GM23338 (cell line): ENCODE results near the gene ZNF865. TPM values are rescaled to one million over a fixed set of nuclear protein-coding genes. Genes with fewer than 3 reads are reported as not detected.

ENCODE experiments used
- ATAC-seq: fragments of 200-7000 bp; cut with Tn5 transposase; 3 replicates; pipeline ENCODE4 v1.9.1; 2020
- DNase-seq: peaks from one replicate; pipeline ENCODE4 v3.0.0-alpha.2; 2015; ENCODE audit warnings: low spot score
- H2AFZ ChIP-seq: fragments of 200-600 bp; sonication (generic); 2 replicates; pipeline ENCODE4 v1.8.0; 2016; ENCODE audit warnings: antibody characterized with exemption, mild to moderate bottlenecking, moderate library complexity
- H3F3A ChIP-seq: fragments of 200-600 bp; sonication (generic); replicated peaks from 2 replicates; pipeline ENCODE4 v1.8.0; 2017; ENCODE audit warnings: antibody characterized with exemption, mixed run types, low read depth
- H3K27ac ChIP-seq: fragments of 200-600 bp; sonication (generic); 2 replicates; pipeline ENCODE4 v1.6.1; 2016; ENCODE audit warnings: low read depth
- H3K27me3 ChIP-seq: fragments of 200-600 bp; sonication (generic); 2 replicates; pipeline ENCODE4 v1.8.0; 2016; ENCODE audit warnings: mild to moderate bottlenecking, mixed run types, moderate library complexity; ENCODE audit not compliant: insufficient read depth
- H3K36me3 ChIP-seq: fragments of 200-600 bp; sonication (generic); 2 replicates; pipeline ENCODE4 v1.8.0; 2016; ENCODE audit warnings: mild to moderate bottlenecking; ENCODE audit not compliant: insufficient read depth
- H3K4me1 ChIP-seq: fragments of 200-600 bp; sonication (generic); 2 replicates; pipeline ENCODE4 v1.8.0; 2016; ENCODE audit warnings: mild to moderate bottlenecking, moderate library complexity; ENCODE audit not compliant: insufficient read depth
- H3K4me2 ChIP-seq: fragments of 200-600 bp; sonication (generic); 2 replicates; pipeline ENCODE4 v1.7.1; 2017; ENCODE audit warnings: mixed run types
- H3K4me3 ChIP-seq: fragments of 200-600 bp; sonication (generic); 2 replicates; pipeline ENCODE4 v1.6.1; 2016; ENCODE audit warnings: mixed run types
- H3K79me2 ChIP-seq: fragments of 200-600 bp; sonication (generic); replicated peaks from 2 replicates; pipeline ENCODE4 v1.8.0; 2017; ENCODE audit warnings: mild to moderate bottlenecking; ENCODE audit not compliant: insufficient read depth
- H3K9me2 ChIP-seq: fragments of 200-600 bp; sonication (generic); 2 replicates; pipeline ENCODE4 v1.8.0; 2017; ENCODE audit not compliant: insufficient read depth
- H4K20me1 ChIP-seq: fragments of 200-600 bp; sonication (generic); replicated peaks from 2 replicates; pipeline ENCODE4 v1.8.0; 2017; ENCODE audit warnings: mild to moderate bottlenecking; ENCODE audit not compliant: insufficient read depth
- H3K27ac Mint-ChIP-seq: 2 replicates; pipeline ENCODE4 v1.8.0; 2020; ENCODE audit warnings: inconsistent platforms, mild to moderate bottlenecking, moderate library complexity, mixed read lengths
- H3K27me3 Mint-ChIP-seq: 3 replicates; pipeline ENCODE4 v1.8.0; 2022; ENCODE audit warnings: low read depth, mild to moderate bottlenecking, moderate library complexity, mixed read lengths, inconsistent platforms; ENCODE audit not compliant: insufficient read depth, poor library complexity
- H3K36me3 Mint-ChIP-seq: 3 replicates; pipeline ENCODE4 v1.8.0; 2021; ENCODE audit warnings: low read depth, mild to moderate bottlenecking, inconsistent platforms, moderate library complexity, mixed read lengths
- H3K4me1 Mint-ChIP-seq: 3 replicates; pipeline ENCODE4 v1.8.0; 2020; ENCODE audit warnings: mild to moderate bottlenecking, inconsistent platforms, mixed read lengths
- H3K4me3 Mint-ChIP-seq: 3 replicates; pipeline ENCODE4 v1.8.0; 2021; ENCODE audit warnings: moderate library complexity, mild to moderate bottlenecking, inconsistent platforms, mixed read lengths
- H3K9me3 Mint-ChIP-seq: 3 replicates; pipeline ENCODE4 v1.8.0; 2020; ENCODE audit warnings: moderate library complexity, mild to moderate bottlenecking, inconsistent platforms, mixed read lengths
- EZH2phosphoT487 ChIP-seq: fragments of 200-600 bp; sonication (generic); IDR thresholded peaks from one replicate; pipeline ENCODE4 v1.8.1; 2018; ENCODE audit warnings: antibody characterized with exemption; ENCODE audit not compliant: unreplicated experiment
- JUNB ChIP-seq: IDR thresholded peaks from one replicate; pipeline ENCODE4 v1.6.1; 2016; ENCODE audit warnings: antibody characterized with exemption; ENCODE audit not compliant: unreplicated experiment
- NANOG ChIP-seq: IDR thresholded peaks from 2 replicates; pipeline ENCODE4 v1.6.1; 2016; ENCODE audit warnings: antibody characterized with exemption, borderline replicate concordance
- POLR2AphosphoS5 ChIP-seq: IDR thresholded peaks from 2 replicates; pipeline ENCODE4 v1.6.1; 2016; ENCODE audit warnings: antibody characterized with exemption, low read depth
- STAT1 ChIP-seq: IDR thresholded peaks from one replicate; pipeline ENCODE4 v1.6.1; 2016; ENCODE audit warnings: antibody characterized with exemption; ENCODE audit not compliant: unreplicated experiment
- ZNF331 ChIP-seq: fragments of 250-450 bp; sonication (Bioruptor Pico); IDR thresholded peaks from 2 replicates; pipeline ENCODE4 v1.5.0; 2020; ENCODE audit warnings: low read depth, mild to moderate bottlenecking, moderate library complexity
- polyA plus RNA-seq: library from polyadenylated mRNA; unstranded; fragments of >200 nt; fragmentation: Nextera tagmentation; extraction: Ambion mirVana; gene quantifications from 2 replicates; pipeline ENCODE4 v1.2.1, GENCODE V29; 2016
- total RNA-seq: library from RNA; depleted of rRNA; stranded (reverse); fragments of >200 nt; shearing (Covaris generic); gene quantifications from 2 replicates; pipeline ENCODE4 v1.2.3, GENCODE V29; 2014
- TF ChIP-seq, protein P1 (sequence below): fragments of 250-450 bp; sonication (Bioruptor Pico); IDR thresholded peaks from 2 replicates; pipeline ENCODE4 v1.5.0; 2020; ENCODE audit warnings: mild to moderate bottlenecking, moderate library complexity
- TF ChIP-seq, protein P2 (sequence below): IDR thresholded peaks from 2 replicates; pipeline ENCODE4 v1.6.1; 2016; ENCODE audit warnings: antibody characterized with exemption

Gene ZNF865
- total and polyA plus RNA-seq, 2 experiments from 2014 or later, result 2.2 to 12.1 TPM

DNA sequence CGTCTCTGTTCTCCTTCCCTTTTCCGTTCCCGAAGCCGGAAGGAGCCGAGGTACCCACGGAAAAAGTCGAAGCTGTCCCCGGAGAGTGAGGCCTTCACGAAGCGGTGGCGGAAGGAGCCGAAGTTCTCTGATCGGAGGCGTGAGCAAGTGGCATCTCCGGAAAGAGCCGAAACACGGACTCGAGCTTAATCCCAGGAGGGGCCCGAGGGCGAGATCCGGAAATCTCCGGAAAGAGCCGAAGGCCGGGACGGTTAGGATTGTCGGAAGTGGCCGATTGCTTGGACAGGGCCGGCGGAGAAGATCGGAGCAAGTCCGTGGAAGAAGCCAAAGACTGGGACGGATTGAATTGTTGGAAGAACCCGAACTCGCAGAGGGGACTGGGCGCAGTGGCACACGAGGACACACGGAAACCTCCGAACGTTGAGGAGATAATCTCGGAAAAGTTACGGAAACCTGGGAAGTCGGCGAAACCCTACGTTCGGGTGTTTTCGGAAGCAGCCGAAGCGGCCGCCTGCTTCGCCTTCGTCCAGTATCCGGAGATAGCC lies 48.9 kb downstream of the ZNF865 start:
- peak overlapping the region; percentile 73 for H3K4me2 ChIP-seq
- ATAC-seq (peak; percentile 60), DNase-seq (peak; percentile 100)
- no peaks in the 10 kb centered on the region for H3K9me2 ChIP-seq
- peaks cover 32% of the 10 kb centered on the region for H4K20me1 ChIP-seq
- Mint-ChIP-seq H3K4me3 (peak overlapping the region; percentile 92), H3K36me3 (peaks cover 33% of the 10 kb centered on the region), H3K4me1 (peaks cover 46% of the 10 kb centered on the region), H3K27ac (peak overlapping the region; percentile 99), H3K27me3 (peaks cover 34% of the 10 kb centered on the region), H3K9me3 (no peaks in the 10 kb centered on the region; the same call in 2 of the 3 replicates)
- peaks cover 41% of the 10 kb centered on the region for H3K79me2 ChIP-seq
- H3K27ac ChIP-seq, result peak overlapping the region; percentile 87
- H2AFZ ChIP-seq, result no peak overlapping the region
- H3K27me3 ChIP-seq, result no peaks in the 10 kb centered on the region
- no peak for TF ChIP-seq POLR2AphosphoS5
- no peak for TF ChIP-seq EZH2phosphoT487
- TF ChIP-seq JUNB, result no peak
- TF ChIP-seq, protein P1, sequence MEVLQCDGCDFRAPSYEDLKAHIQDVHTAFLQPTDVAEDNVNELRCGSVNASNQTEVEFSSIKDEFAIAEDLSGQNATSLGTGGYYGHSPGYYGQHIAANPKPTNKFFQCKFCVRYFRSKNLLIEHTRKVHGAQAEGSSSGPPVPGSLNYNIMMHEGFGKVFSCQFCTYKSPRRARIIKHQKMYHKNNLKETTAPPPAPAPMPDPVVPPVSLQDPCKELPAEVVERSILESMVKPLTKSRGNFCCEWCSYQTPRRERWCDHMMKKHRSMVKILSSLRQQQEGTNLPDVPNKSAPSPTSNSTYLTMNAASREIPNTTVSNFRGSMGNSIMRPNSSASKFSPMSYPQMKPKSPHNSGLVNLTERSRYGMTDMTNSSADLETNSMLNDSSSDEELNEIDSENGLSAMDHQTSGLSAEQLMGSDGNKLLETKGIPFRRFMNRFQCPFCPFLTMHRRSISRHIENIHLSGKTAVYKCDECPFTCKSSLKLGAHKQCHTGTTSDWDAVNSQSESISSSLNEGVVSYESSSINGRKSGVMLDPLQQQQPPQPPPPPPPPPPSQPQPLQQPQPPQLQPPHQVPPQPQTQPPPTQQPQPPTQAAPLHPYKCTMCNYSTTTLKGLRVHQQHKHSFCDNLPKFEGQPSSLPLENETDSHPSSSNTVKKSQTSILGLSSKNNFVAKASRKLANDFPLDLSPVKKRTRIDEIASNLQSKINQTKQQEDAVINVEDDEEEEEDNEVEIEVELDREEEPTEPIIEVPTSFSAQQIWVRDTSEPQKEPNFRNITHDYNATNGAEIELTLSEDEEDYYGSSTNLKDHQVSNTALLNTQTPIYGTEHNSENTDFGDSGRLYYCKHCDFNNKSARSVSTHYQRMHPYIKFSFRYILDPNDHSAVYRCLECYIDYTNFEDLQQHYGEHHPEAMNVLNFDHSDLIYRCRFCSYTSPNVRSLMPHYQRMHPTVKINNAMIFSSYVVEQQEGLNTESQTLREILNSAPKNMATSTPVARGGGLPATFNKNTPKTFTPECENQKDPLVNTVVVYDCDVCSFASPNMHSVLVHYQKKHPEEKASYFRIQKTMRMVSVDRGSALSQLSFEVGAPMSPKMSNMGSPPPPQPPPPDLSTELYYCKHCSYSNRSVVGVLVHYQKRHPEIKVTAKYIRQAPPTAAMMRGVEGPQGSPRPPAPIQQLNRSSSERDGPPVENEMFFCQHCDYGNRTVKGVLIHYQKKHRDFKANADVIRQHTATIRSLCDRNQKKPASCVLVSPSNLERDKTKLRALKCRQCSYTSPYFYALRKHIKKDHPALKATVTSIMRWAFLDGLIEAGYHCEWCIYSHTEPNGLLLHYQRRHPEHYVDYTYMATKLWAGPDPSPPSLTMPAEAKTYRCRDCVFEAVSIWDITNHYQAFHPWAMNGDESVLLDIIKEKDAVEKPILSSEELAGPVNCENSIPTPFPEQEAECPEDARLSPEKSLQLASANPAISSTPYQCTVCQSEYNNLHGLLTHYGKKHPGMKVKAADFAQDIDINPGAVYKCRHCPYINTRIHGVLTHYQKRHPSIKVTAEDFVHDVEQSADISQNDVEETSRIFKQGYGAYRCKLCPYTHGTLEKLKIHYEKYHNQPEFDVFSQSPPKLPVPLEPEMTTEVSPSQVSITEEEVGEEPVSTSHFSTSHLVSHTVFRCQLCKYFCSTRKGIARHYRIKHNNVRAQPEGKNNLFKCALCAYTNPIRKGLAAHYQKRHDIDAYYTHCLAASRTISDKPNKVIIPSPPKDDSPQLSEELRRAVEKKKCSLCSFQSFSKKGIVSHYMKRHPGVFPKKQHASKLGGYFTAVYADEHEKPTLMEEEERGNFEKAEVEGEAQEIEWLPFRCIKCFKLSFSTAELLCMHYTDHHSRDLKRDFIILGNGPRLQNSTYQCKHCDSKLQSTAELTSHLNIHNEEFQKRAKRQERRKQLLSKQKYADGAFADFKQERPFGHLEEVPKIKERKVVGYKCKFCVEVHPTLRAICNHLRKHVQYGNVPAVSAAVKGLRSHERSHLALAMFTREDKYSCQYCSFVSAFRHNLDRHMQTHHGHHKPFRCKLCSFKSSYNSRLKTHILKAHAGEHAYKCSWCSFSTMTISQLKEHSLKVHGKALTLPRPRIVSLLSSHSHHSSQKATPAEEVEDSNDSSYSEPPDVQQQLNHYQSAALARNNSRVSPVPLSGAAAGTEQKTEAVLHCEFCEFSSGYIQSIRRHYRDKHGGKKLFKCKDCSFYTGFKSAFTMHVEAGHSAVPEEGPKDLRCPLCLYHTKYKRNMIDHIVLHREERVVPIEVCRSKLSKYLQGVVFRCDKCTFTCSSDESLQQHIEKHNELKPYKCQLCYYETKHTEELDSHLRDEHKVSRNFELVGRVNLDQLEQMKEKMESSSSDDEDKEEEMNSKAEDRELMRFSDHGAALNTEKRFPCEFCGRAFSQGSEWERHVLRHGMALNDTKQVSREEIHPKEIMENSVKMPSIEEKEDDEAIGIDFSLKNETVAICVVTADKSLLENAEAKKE (CRISPR knock-in tag), result no peak
- TF ChIP-seq, protein P2, sequence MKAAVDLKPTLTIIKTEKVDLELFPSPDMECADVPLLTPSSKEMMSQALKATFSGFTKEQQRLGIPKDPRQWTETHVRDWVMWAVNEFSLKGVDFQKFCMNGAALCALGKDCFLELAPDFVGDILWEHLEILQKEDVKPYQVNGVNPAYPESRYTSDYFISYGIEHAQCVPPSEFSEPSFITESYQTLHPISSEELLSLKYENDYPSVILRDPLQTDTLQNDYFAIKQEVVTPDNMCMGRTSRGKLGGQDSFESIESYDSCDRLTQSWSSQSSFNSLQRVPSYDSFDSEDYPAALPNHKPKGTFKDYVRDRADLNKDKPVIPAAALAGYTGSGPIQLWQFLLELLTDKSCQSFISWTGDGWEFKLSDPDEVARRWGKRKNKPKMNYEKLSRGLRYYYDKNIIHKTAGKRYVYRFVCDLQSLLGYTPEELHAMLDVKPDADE, result no peak
- TF ChIP-seq STAT1, result no peak
- TF ChIP-seq NANOG, result no peak
- TF ChIP-seq ZNF331 (CRISPR knock-in tag), result no peak
- H3F3A ChIP-seq, result peaks cover 17% of the 10 kb centered on the region
- H3K36me3 ChIP-seq, result no peaks in the 10 kb centered on the region
- H3K4me3 ChIP-seq, result peak overlapping the region; percentile 100
- H3K4me1 ChIP-seq, result peaks cover 27% of the 10 kb centered on the region
